Upper lobe of right lung (tissue), 1 donor: ENCODE measurements around the gene LCN10. TPM values are rescaled to one million over a fixed set of nuclear protein-coding genes. Genes with fewer than 3 reads are reported as not detected.
A peak's percentile ranks its signal among the peaks of the same experiment; 100 is the strongest.
"Not testable (repeated sequence)": the region's sequence is repeated elsewhere in the genome, so short reads cannot be mapped to it uniquely, and the experiment has no call there.

Experiments used
- ATAC-seq: fragments of 200-7000 bp; cut with Tn5 transposase; one replicate; pipeline ENCODE4 v1.9.1; 2020; ENCODE audit warnings: mild to moderate bottlenecking, moderate library complexity
- DNase-seq: peaks from one replicate; pipeline ENCODE4 v3.0.0-alpha.2; 2020
- H3K27ac ChIP-seq: fragments of 200-600 bp; one replicate; pipeline ENCODE4 v1.8.0; 2022
- H3K27me3 ChIP-seq: fragments of 200-600 bp; one replicate; pipeline ENCODE4 v1.8.0; 2022; ENCODE audit warnings: mild to moderate bottlenecking
- H3K36me3 ChIP-seq: fragments of 200-600 bp; one replicate; pipeline ENCODE4 v1.8.0; 2022
- H3K4me1 ChIP-seq: fragments of 200-600 bp; one replicate; pipeline ENCODE4 v1.8.0; 2022
- H3K4me3 ChIP-seq: fragments of 200-600 bp; one replicate; pipeline ENCODE4 v1.8.0; 2022; ENCODE audit warnings: mild to moderate bottlenecking
- H3K9me3 ChIP-seq: fragments of 200-600 bp; one replicate; pipeline ENCODE4 v1.8.0; 2022
- intact Hi-C: fragments of 100-400 bp; cut with DNase I; formaldehyde crosslinking; loops from one replicate; pipeline ENCODE4 v1.11.0; 2022
- long read RNA-seq: library from polyadenylated mRNA; unstranded; transcript quantifications from one replicate; pipeline ENCODE4 v2.0.0, GENCODE V29; 2021
- total RNA-seq: library from RNA; stranded (reverse); fragmentation: NEBNext Ultra II Directional; extraction: Animal tissue kit (Norgen Biotek cat#: 25700); gene quantifications from one replicate; pipeline ENCODE4 v1.2.1, GENCODE V29; 2021
- TF ChIP-seq, protein P1 (sequence below): fragments of 200-600 bp; IDR thresholded peaks from one replicate; pipeline ENCODE4 v1.8.0; 2022; ENCODE audit warnings: antibody characterized with exemption
- donor health status: DM: no; HTN: yes; CAD: no; lungs with severe emphysema.

LCN10 gene
- total RNA-seq: 11.2 TPM
- long read RNA-seq, partial matches to known transcripts: 11 of 12 reads
- long read RNA-seq, other reads (novel, unspliced or antisense): 1 of 12 reads

DNA sequence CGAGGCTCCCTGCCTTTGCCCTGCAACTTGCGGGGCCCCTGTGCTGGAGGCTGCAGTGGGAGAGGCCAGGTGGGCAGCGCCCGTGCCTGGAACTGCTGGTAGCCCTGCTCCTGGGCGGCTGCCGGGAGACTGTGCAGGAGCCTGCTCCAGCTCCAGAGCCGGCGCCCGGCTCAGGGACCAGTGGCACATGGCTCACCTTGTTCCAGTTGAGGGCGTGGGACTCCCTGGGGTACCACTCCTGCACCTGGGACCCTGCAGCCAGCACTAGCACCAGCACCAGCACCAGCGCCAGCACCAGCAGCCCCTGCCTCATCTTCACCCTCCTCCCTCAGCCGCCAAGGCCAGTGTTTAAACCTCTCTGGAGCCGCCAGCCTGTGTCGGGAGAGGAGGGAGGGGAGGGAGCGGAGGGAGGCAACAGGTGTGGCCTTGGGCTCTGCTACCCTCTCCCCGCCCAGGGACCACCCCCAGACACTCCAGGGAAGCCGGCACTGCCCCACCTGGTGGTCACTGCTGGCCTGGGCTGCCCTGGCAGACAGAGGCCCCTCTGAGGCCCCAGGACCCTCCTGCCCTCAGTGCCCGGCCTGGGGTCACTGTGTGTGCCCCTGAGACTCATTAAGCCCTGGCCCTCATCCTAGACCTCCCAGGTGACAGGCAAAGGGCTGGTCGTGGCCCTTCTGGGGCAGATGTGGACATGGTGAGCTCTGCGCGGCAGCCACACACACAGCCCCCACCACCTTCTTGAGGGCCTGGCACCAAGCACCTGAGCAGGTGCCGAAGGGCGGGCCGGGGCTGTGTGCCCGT is at the start of gene LCN10:
TSS of gene LCN10 (minus strand) at position 350 of the 801 bp plus-strand sequence. CDS start at position 313, 37 bp downstream.
- Histone ChIP-seq H3K9me3 (no peaks in the 10 kb centered on the region), H3K4me1 (peaks cover 17% of the 10 kb centered on the region), H3K27me3 (peaks cover 31% of the 10 kb centered on the region), H3K4me3 (peak within 1 kb of the TSS; percentile 23), H3K27ac (no peak within 1 kb of the TSS), H3K36me3 (no peaks in the 10 kb centered on the region)
- DNase-seq: no peak
- TF ChIP-seq, protein P1, sequence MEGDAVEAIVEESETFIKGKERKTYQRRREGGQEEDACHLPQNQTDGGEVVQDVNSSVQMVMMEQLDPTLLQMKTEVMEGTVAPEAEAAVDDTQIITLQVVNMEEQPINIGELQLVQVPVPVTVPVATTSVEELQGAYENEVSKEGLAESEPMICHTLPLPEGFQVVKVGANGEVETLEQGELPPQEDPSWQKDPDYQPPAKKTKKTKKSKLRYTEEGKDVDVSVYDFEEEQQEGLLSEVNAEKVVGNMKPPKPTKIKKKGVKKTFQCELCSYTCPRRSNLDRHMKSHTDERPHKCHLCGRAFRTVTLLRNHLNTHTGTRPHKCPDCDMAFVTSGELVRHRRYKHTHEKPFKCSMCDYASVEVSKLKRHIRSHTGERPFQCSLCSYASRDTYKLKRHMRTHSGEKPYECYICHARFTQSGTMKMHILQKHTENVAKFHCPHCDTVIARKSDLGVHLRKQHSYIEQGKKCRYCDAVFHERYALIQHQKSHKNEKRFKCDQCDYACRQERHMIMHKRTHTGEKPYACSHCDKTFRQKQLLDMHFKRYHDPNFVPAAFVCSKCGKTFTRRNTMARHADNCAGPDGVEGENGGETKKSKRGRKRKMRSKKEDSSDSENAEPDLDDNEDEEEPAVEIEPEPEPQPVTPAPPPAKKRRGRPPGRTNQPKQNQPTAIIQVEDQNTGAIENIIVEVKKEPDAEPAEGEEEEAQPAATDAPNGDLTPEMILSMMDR: peak; percentile 23
- peak; percentile 9 for ATAC-seq
- intact Hi-C loops: no loop called here

DNA sequence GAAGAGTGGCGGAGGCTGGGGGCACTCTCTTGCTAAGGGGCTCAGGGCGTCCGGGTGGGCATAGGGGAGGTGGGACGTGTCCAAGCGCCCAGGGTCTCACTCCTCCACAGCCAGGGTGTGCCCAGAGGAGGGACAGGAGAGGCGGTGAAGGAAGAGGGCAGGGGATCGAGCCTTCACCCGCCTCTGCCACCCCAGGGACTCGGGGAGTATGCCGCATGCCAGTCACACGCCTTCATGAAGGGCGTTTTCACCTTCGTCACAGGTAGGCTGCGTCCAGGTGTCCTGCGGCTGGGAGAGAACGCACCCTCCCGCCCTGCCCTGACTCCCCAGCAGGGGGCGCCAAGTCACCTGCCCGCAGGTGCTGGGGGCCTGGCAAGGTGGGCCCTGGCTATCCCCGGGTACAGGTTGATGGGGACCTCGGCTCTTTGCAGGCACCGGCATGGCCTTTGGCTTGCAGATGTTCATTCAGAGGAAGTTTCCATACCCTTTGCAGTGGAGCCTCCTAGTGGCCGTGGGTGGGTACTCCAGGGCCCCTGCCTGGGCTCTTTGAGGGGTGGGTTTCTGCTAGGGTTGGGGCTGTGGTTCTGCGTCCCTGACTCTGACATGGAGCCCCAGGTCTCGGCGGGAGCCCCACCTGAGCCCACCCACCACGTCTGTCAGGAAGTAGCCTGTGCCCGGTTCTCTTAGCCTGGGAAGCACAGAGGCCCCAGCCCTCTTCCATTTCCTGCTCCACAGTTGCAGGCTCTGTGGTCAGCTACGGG is 49.0 kb upstream of the LCN10 start:
- DNase-seq (peak; percentile 89), ATAC-seq (peak; percentile 46)
- Histone ChIP-seq H3K4me1 (peaks cover 22% of the 10 kb centered on the region), H3K9me3 (no peaks in the 10 kb centered on the region), H3K4me3 (peak overlapping the region; percentile 91), H3K27ac (peak overlapping the region; percentile 96), H3K36me3 (no peaks in the 10 kb centered on the region), H3K27me3 (no peaks in the 10 kb centered on the region)
- intact Hi-C loops: no loop called here
- TF ChIP-seq, protein P1: peak; percentile 93

DNA sequence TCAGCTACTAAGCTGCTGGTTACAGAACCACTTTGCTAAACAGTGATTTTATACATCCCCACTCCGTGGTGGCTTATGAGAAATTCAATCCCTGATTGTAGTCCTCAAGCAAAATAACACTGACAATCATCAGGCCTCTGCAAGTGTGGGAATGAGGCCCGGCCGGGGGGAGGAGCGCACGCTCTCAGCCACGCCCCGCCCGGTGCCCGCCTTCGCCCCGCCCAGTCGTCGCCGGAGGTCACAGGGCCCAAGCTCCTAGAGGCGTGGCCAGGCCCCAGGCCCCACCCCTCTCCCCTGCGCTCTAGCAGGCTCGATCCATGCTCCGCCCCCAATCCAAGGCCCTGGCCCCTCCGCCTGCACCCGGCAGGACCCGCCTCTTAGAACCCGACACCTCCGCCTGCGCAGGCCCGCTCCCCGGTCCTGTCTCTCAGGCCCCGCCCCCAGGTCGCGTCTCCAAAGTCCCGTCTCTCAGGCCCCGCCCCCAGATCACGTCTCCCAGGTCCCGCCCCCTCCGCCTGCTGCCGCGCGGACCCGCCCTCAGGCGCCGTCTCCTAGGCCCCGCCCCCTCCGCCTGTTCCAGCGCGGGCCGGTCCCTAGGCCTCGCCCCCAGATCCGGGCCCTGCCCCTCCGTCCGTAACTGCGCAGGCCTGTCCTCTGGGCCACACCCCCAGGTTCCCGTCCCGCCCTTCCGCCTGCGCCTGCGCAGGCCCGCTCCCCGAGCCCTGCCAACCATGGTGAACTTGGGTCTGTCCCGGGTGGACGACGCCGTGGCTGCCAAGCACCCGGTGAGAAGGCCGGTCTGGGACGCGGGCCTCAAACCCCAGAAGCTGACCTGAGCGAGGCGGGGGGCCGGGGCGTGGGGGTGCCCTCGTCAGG is 48.1 kb upstream of the LCN10 start, which contains the start of gene TMEM141:
TSS of gene TMEM141 (plus strand) at position 705 of the 876 bp plus-strand sequence. CDS start at position 732, 27 bp downstream.
- Histone ChIP-seq H3K27ac (peak within 1 kb of the TSS; percentile 96), H3K27me3 (no peaks in the 10 kb centered on the region), H3K4me1 (peaks cover 22% of the 10 kb centered on the region), H3K4me3 (peak within 1 kb of the TSS; percentile 91), H3K9me3 (no peaks in the 10 kb centered on the region), H3K36me3 (no peaks in the 10 kb centered on the region)
- intact Hi-C loops: no loop called here
- DNase-seq (peak; percentile 100), ATAC-seq (peak; percentile 94)
- TF ChIP-seq, protein P1: no peak

DNA sequence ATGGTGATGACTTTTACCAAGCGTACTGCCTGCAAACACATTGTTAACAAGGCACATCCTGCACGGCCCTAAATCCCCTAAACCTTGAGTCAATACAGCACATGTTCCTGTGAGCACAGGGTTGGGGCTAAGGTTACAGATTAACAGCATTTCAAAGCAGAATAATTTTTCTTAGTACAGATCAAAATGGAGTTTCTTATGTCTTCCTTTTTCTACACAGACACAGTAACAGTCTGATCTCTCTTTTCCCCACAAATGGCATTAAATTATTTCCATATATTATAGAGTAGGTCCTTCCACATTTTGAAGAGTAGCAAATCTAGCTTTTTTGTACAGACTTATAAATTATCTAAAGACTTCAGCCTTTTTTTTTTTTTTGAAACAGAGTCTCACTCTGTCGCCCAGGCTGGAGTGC is 46.8 kb upstream of the LCN10 start:
- H3K27me3 ChIP-seq: no peaks in the 10 kb centered on the region
- DNase-seq (no peak), ATAC-seq (no peak)
- peaks cover 22% of the 10 kb centered on the region for H3K4me1 ChIP-seq
- intact Hi-C loops: loop anchor here (5.0 kb wide), 1 partner anchor 243 kb away; the partner anchor contains the start of gene FUT7
- TF ChIP-seq, protein P1: no peak
- no peaks in the 10 kb centered on the region for H3K9me3 ChIP-seq
- no peak overlapping the region for H3K4me3 ChIP-seq
- no peaks in the 10 kb centered on the region for H3K36me3 ChIP-seq
- H3K27ac ChIP-seq: no peak overlapping the region

DNA sequence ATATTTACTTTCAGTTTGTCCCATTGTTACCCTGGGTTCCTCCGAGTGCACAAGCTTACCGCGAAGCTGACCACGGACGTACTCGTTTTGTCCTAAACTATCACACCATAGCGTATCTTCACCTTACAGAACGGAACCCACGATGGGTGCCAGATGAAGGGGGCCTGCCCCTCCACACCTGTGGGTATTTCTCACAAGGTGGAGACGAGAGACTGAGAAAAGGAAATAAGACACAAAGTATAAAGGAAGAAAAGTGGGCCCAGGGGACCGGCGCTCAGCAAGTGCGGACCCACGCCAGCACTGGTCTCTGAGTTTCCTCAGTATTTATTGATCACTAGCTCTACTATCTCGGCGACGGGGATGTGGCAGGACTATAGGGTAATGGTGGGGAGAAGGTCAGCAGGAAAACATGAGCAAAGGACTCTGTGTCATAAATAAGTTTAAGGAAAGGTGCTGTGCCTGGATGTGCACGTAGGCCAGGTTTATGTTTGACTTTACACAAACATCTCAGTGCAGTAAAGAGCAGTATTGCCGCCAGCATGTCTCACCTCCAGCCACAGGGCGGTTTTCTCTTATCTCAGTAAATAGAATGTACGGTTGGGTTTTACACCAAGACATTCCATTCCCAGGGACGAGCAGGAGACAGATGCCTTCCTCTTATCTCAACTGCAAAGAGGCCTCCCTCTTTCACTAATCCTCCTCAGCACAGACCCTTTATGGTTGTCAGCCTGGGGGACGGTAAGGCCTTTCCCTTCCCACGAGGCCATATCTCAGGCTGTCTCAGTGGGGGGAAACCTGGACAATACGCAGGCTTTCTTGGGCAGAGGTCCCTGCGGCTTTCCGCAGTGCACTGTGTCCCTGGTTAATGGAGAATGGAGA is 46.1 kb upstream of the LCN10 start:
- H3K36me3 ChIP-seq, H3K4me3 ChIP-seq, H3K27ac ChIP-seq, H3K9me3 ChIP-seq, DNase-seq, ATAC-seq, H3K27me3 ChIP-seq: not testable (repeated sequence)
- intact Hi-C loops: loop anchor here (5.0 kb wide), 1 partner anchor 243 kb away; the partner anchor contains the start of gene FUT7
- H3K4me1 ChIP-seq: peaks cover 22% of the 10 kb centered on the region
